A549 (cell line): ENCODE measurements around the gene GFRAL. TPM values are rescaled to one million over a fixed set of nuclear protein-coding genes. Genes with fewer than 3 reads are reported as not detected.
"Not testable (repeated sequence)": the region's sequence is repeated elsewhere in the genome, so short reads cannot be mapped to it uniquely, and the experiment has no call there.

Experiments used
- ATAC-seq, 2 experiments: fragments of 200-7000 bp in 1 of 2; fragments of >200 bp in 1 of 2; cut with Nextera tagmentation in 1 of 2; cut with Tn5 transposase in 1 of 2; 3 replicates each; pipeline versions ENCODE4 v1.8.0 to v1.9.1; 2018 to 2020; ENCODE audit warnings: mild to moderate bottlenecking in 1 of 2, moderate library complexity in 1 of 2
- CTCF ChIA-PET: fragments of 300-600 bp; sonication (Branson Sonifier 250); formaldehyde crosslinking; extraction: SDS; loops from one replicate; lab custom pipeline; 2021; ENCODE audit warnings: antibody characterized with exemption, inconsistent platforms; lab: Yijun Ruan, JAX
- POLR2A ChIA-PET: fragments of 350-600 bp; formaldehyde crosslinking; extraction: SDS; loops from one replicate; lab custom pipeline; 2021; ENCODE audit warnings: antibody characterized with exemption, inconsistent platforms; lab: Yijun Ruan, JAX
- DNase-seq, 2 experiments: peaks; one replicate each; pipeline versions ENCODE4 v3.0.0 to v3.0.0-alpha.2; 2011 to 2016; ENCODE audit warnings: low read depth in 1 of 2, low spot score in 1 of 2
- FAIRE-seq: peaks from 2 replicates; lab custom pipeline; 2011; peaks lifted over from hg19 to GRCh38; lab: Jason Lieb, UNC
- H3K27ac ChIP-seq, 2 experiments: fragments of >200 bp; sonication (Bioruptor Twin); formaldehyde crosslinking; 3 replicates each; pipeline ENCODE4 v1.5.1; 2016 to 2017
- H3K4me1 ChIP-seq: fragments of >200 bp; sonication (Bioruptor Twin); formaldehyde crosslinking; 3 replicates; pipeline ENCODE4 v1.6.1; 2016
- H3K4me2 ChIP-seq: fragments of >200 bp; sonication (Bioruptor Twin); formaldehyde crosslinking; 3 replicates; pipeline ENCODE4 v1.6.1; 2016
- H3K4me3 ChIP-seq: fragments of >200 bp; sonication (Bioruptor Twin); formaldehyde crosslinking; 3 replicates; pipeline ENCODE4 v1.5.1; 2016
- H3K9me3 ChIP-seq: fragments of >200 bp; sonication (Bioruptor Twin); formaldehyde crosslinking; 3 replicates; pipeline ENCODE4 v1.6.1; 2016
- ELK1 ChIP-seq: fragments of 150-350 bp; IDR thresholded peaks from 2 replicates; pipeline ENCODE4 v1.6.1; 2014; ENCODE audit warnings: low read depth, mild to moderate bottlenecking, low read length
- EP300 ChIP-seq, 2 experiments: fragments of >200 bp; sonication (Bioruptor Twin); formaldehyde crosslinking; IDR thresholded peaks; 2 replicates in 1 of 2; 3 replicates in 1 of 2; pipeline ENCODE4 v1.6.1; 2016 to 2017
- FOXS1 ChIP-seq: fragments of 250-450 bp; sonication (Bioruptor Pico); IDR thresholded peaks from 2 replicates; pipeline ENCODE4 v1.5.0; 2020; ENCODE audit warnings: mild to moderate bottlenecking, moderate library complexity
- GATA3 ChIP-seq: IDR thresholded peaks from 2 replicates; pipeline ENCODE4 v1.6.1; 2012; ENCODE audit warnings: borderline replicate concordance
- HDAC2 ChIP-seq: fragments of 200-600 bp; sonication (generic); IDR thresholded peaks from 2 replicates; pipeline ENCODE4 v1.6.1; 2016
- HOXA7 ChIP-seq: fragments of 250-450 bp; sonication (Bioruptor Pico); IDR thresholded peaks from 2 replicates; pipeline ENCODE4 v1.5.0; 2020; ENCODE audit warnings: mild to moderate bottlenecking, moderate library complexity
- JUN ChIP-seq, 2 experiments: fragments of >200 bp; sonication (Bioruptor Twin); formaldehyde crosslinking; IDR thresholded peaks; 2 replicates in 1 of 2; 3 replicates in 1 of 2; pipeline ENCODE4 v1.6.1; 2016 to 2017
- JUNB ChIP-seq: fragments of >200 bp; sonication (Bioruptor Twin); formaldehyde crosslinking; IDR thresholded peaks from 2 replicates; pipeline ENCODE4 v1.6.1; 2016
- KDM1A ChIP-seq: fragments of 200-600 bp; sonication (generic); IDR thresholded peaks from 2 replicates; pipeline ENCODE4 v1.6.1; 2016; ENCODE audit warnings: low read depth, mild to moderate bottlenecking
- KDM5A ChIP-seq: fragments of 200-600 bp; sonication (generic); IDR thresholded peaks from 2 replicates; pipeline ENCODE4 v1.6.1; 2016; ENCODE audit warnings: antibody characterized with exemption, mild to moderate bottlenecking
- MAFK ChIP-seq: fragments of 450-650 bp; IDR thresholded peaks from 2 replicates; pipeline ENCODE4 v1.6.1; 2014; ENCODE audit not compliant: partially characterized antibody
- MAX ChIP-seq: IDR thresholded peaks from 2 replicates; pipeline ENCODE4 v1.6.1; 2012
- NR3C1 ChIP-seq: fragments of >200 bp; sonication (Bioruptor Twin); formaldehyde crosslinking; IDR thresholded peaks from 3 replicates; pipeline ENCODE4 v1.6.1; 2017
- PHF8 ChIP-seq: fragments of 200-600 bp; sonication (generic); IDR thresholded peaks from 2 replicates; pipeline ENCODE4 v1.6.1; 2016; ENCODE audit warnings: low read depth, mild to moderate bottlenecking, antibody characterized with exemption, moderate library complexity, borderline replicate concordance
- POLR2A ChIP-seq: IDR thresholded peaks from 2 replicates; pipeline ENCODE4 v1.6.1; 2012; ENCODE audit warnings: mild to moderate bottlenecking, low read length
- RAD21 ChIP-seq, 2 experiments: fragments of >200 bp in 1 of 2; sonication (Bioruptor Twin) in 1 of 2; formaldehyde crosslinking in 1 of 2; IDR thresholded peaks in 1 of 2; conservative IDR thresholded peaks in 1 of 2; 2 replicates in 1 of 2; 3 replicates in 1 of 2; pipeline ENCODE4 v1.6.1; 2012 to 2018; ENCODE audit warnings: inconsistent platforms in 1 of 2
- RARB ChIP-seq: fragments of 250-450 bp; sonication (Bioruptor Pico); IDR thresholded peaks from 2 replicates; pipeline ENCODE4 v1.8.0; 2021; ENCODE audit warnings: mild to moderate bottlenecking, moderate library complexity
- SMC3 ChIP-seq: fragments of >200 bp; sonication (Bioruptor Twin); formaldehyde crosslinking; IDR thresholded peaks from 3 replicates; pipeline ENCODE4 v1.6.1; 2018; ENCODE audit warnings: inconsistent platforms
- SREBF2 ChIP-seq: fragments of 450-650 bp; IDR thresholded peaks from 2 replicates; pipeline ENCODE4 v1.6.1; 2014; ENCODE audit warnings: mild to moderate bottlenecking, moderate library complexity
- TFCP2L1 ChIP-seq: fragments of 250-450 bp; sonication (Bioruptor Pico); IDR thresholded peaks from 2 replicates; pipeline ENCODE4 v1.5.0; 2021; ENCODE audit warnings: mild to moderate bottlenecking
- TP53 ChIP-seq: fragments of 250-450 bp; sonication (Bioruptor Pico); IDR thresholded peaks from 2 replicates; pipeline ENCODE4 v1.5.0; 2021; ENCODE audit warnings: mild to moderate bottlenecking, moderate library complexity
- ZC3H11A ChIP-seq: fragments of 450-650 bp; IDR thresholded peaks from 2 replicates; pipeline ENCODE4 v1.6.1; 2014; ENCODE audit warnings: antibody characterized with exemption, mild to moderate bottlenecking
- ZNF302 ChIP-seq: fragments of 250-450 bp; sonication (Bioruptor Pico); IDR thresholded peaks from 2 replicates; pipeline ENCODE4 v1.9.0; 2021; ENCODE audit warnings: inconsistent platforms, mild to moderate bottlenecking, moderate library complexity
- ZSCAN20 ChIP-seq: fragments of 250-450 bp; sonication (Bioruptor Pico); IDR thresholded peaks from 2 replicates; pipeline ENCODE4 v1.8.0; 2022; ENCODE audit warnings: mild to moderate bottlenecking, moderate library complexity
- WGBS: methylation state at CpG from one replicate; pipeline ENCODE4 v1.1.6; 2017; ENCODE audit errors: missing lambda C conversion rate; 5-methylcytosine and 5-hydroxymethylcytosine counted together
- polyA plus RNA-seq, 4 experiments: library from polyadenylated mRNA; depleted of rRNA in 3 of 4; stranded (reverse); fragments of >200 nt; fragmentation: RNase III in 1 of 4; extraction: RNeasy Plus Mini Kit Qiagen cat#74134 plus additional on column Dnase treatment in 1 of 4; gene quantifications; 2 replicates in 3 of 4; 3 replicates in 1 of 4; pipeline ENCODE4 v1.2.3, GENCODE V29; 2011 to 2017
- TF ChIP-seq, protein P1 (sequence below): fragments of 450-650 bp; IDR thresholded peaks from 2 replicates; pipeline ENCODE4 v1.6.1; 2014; ENCODE audit warnings: antibody characterized with exemption
- TF ChIP-seq, protein P2 (sequence below): fragments of >200 bp; sonication (Bioruptor Twin); formaldehyde crosslinking; IDR thresholded peaks from 3 replicates; pipeline ENCODE4 v1.5.1; 2016

The GFRAL gene
- polyA plus RNA-seq, 2 of the 4 experiments (the other 2 are of a cell fraction), result not detected

- no peaks in the 10 kb centered on the region for H3K4me1 ChIP-seq
- no peak overlapping the region for H3K27ac ChIP-seq
- DNase-seq (no peak), ATAC-seq (no peak), FAIRE-seq (no peak)
- H3K9me3 ChIP-seq, result no peaks in the 10 kb centered on the region
- CTCF ChIA-PET, result no interaction called here
- 55% methylated on average over 6 of the region's 6 CpGs for WGBS
- POLR2A ChIA-PET, result no interaction called here
- no peak overlapping the region for H3K4me2 ChIP-seq
- TF ChIP-seq KDM5A, result no peak
- TF ChIP-seq TFCP2L1 (CRISPR knock-in tag), result no peak
- TF ChIP-seq PHF8, result no peak
- TF ChIP-seq RAD21 (conservative IDR thresholded peaks at IDR 0.05 in 1 of 2, IDR thresholded peaks at IDR 0.05 in 1 of 2), result no peak
- no peak for TF ChIP-seq EP300 (IDR thresholded peaks at IDR 0.05)
- no peak for TF ChIP-seq POLR2A
- no peak for TF ChIP-seq KDM1A
- no peak for TF ChIP-seq RARB (CRISPR knock-in tag)
- TF ChIP-seq ELK1, result no peak
- TF ChIP-seq JUNB, result no peak
- no peak for TF ChIP-seq JUN (IDR thresholded peaks at IDR 0.05)
- no peak for TF ChIP-seq GATA3
- no peak for TF ChIP-seq ZC3H11A
- TF ChIP-seq MAFK, result no peak
- H3K4me3 ChIP-seq, result no peak overlapping the region
Measured at GRCh38 chr6:55282115-55282514, 45.2 kb upstream of the GFRAL start.

DNA sequence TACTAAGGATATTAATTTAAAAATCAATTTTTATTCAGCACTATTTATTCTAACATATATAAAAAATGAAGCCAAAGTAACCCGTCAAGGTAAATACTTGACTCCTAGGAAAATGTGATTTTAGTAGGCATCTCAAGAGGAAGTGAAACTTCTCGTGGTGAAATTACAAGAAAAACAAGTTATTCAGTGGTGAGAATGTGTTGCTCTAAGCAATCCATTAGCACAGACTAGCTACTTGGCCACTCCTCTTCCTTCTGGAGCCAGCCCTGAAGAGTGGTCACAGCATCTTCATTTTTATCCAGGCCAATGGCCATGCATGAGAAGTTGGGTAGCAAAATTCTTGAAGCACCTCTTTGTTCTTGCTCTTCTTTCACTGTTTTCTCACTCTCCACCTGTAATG is 40.4 kb upstream of the GFRAL start:
- ATAC-seq (no peak), FAIRE-seq (no peak), DNase-seq (no peak)
- no peak for TF ChIP-seq SREBF2
- TF ChIP-seq FOXS1 (CRISPR knock-in tag), result no peak
- TF ChIP-seq SMC3, result no peak
- TF ChIP-seq NR3C1, result no peak
- TF ChIP-seq ZSCAN20 (CRISPR knock-in tag), result no peak
- POLR2A ChIA-PET, result interaction anchor here (0.5 kb wide), 1 partner anchor 1256 kb away, joined by 8 read pairs; no protein-coding TSS in a partner anchor
- H3K4me1 ChIP-seq, result no peaks in the 10 kb centered on the region
- WGBS, result 39% methylated on average over 2 of the region's 2 CpGs
- no peaks in the 10 kb centered on the region for H3K9me3 ChIP-seq
- no peak overlapping the region for H3K4me2 ChIP-seq
- H3K4me3 ChIP-seq, result no peak overlapping the region
- CTCF ChIA-PET, result interaction anchor here (0.6 to 2.1 kb wide), 2 partner anchors 10 to 1044 kb away, joined by 3 to 8 read pairs; no protein-coding TSS in a partner anchor
- no peak overlapping the region for H3K27ac ChIP-seq

DNA sequence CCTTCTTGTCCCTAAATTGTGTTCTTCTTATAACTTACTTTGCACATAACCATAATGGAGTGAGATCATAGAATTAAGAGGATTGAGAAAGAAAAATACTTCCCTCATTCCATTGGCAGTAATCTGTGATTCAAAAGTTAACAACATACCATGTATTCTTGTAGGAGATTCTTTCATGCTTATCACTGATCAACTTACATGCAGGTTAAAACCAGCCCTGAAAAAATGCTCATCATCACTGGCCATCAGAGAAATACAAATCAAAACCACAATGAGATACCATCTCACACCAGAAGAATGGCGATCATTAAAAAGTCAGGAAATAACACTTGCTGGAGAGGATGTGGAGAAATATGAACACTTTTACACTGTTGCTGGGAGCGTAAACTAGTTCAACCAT is 36.5 kb upstream of the GFRAL start:
- no peak overlapping the region for H3K4me3 ChIP-seq
- WGBS, result 73% methylated on average over 2 of the region's 2 CpGs
- no peaks in the 10 kb centered on the region for H3K9me3 ChIP-seq
- CTCF ChIA-PET, result no interaction called here
- no peak overlapping the region for H3K27ac ChIP-seq
- POLR2A ChIA-PET, result no interaction called here
- TF ChIP-seq FOXS1 (CRISPR knock-in tag), result no peak
- TF ChIP-seq ZC3H11A, result no peak
- no peak for TF ChIP-seq NR3C1
- no peak for TF ChIP-seq HDAC2
- no peak for TF ChIP-seq ZNF302 (CRISPR knock-in tag)
- TF ChIP-seq HOXA7, result no peak
- TF ChIP-seq RARB (CRISPR knock-in tag), result no peak
- DNase-seq (no peak), ATAC-seq (no peak), FAIRE-seq (no peak)
- H3K4me1 ChIP-seq, result no peaks in the 10 kb centered on the region
- no peak overlapping the region for H3K4me2 ChIP-seq

DNA sequence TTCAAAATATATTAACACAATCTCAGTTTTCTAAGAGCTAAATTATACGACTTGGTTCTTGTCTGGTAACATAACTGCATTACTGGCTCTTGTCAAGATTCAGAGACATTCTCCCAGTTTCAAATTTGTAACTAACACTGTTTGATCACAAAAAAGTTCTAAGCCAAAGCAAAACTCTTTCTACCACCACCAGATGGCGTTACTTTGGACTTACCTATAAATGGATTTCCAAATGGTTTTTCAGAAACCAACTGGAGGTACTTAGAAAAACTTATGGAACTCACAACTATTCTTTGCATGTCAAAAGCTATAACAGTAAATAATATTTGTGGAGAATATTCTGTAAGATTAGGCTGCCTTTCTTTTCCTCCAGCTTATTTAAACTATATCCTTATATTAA is 34.2 kb upstream of the GFRAL start:
- no peak for TF ChIP-seq MAX
- TF ChIP-seq, protein P1, sequence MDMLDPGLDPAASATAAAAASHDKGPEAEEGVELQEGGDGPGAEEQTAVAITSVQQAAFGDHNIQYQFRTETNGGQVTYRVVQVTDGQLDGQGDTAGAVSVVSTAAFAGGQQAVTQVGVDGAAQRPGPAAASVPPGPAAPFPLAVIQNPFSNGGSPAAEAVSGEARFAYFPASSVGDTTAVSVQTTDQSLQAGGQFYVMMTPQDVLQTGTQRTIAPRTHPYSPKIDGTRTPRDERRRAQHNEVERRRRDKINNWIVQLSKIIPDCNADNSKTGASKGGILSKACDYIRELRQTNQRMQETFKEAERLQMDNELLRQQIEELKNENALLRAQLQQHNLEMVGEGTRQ, result no peak
- TF ChIP-seq, protein P2, sequence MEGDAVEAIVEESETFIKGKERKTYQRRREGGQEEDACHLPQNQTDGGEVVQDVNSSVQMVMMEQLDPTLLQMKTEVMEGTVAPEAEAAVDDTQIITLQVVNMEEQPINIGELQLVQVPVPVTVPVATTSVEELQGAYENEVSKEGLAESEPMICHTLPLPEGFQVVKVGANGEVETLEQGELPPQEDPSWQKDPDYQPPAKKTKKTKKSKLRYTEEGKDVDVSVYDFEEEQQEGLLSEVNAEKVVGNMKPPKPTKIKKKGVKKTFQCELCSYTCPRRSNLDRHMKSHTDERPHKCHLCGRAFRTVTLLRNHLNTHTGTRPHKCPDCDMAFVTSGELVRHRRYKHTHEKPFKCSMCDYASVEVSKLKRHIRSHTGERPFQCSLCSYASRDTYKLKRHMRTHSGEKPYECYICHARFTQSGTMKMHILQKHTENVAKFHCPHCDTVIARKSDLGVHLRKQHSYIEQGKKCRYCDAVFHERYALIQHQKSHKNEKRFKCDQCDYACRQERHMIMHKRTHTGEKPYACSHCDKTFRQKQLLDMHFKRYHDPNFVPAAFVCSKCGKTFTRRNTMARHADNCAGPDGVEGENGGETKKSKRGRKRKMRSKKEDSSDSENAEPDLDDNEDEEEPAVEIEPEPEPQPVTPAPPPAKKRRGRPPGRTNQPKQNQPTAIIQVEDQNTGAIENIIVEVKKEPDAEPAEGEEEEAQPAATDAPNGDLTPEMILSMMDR, result 0 out of 3 replicates have a peak, but pooled peaks have one; percentile 15
- no peak for TF ChIP-seq KDM1A
- TF ChIP-seq TP53 (CRISPR knock-in tag), result no peak
- H3K4me2 ChIP-seq, result no peak overlapping the region
- WGBS, result 3% methylated on average over 2 of the region's 2 CpGs
- ATAC-seq, result no peak
- H3K4me1 ChIP-seq, result no peaks in the 10 kb centered on the region
- no peak overlapping the region for H3K4me3 ChIP-seq
- FAIRE-seq, result no peak
- POLR2A ChIA-PET, result no interaction called here
- DNase-seq, result peak in 1 of 2 experiments; percentile 17
- no peaks in the 10 kb centered on the region for H3K9me3 ChIP-seq
- no peak overlapping the region for H3K27ac ChIP-seq
- CTCF ChIA-PET, result interaction anchor here (1.0 to 1.7 kb wide), 2 partner anchors 12 to 27 kb away, joined by 3 to 6 read pairs; no protein-coding TSS in a partner anchor

- H3K4me2 ChIP-seq, ATAC-seq, H3K27ac ChIP-seq, H3K4me1 ChIP-seq, POLR2A ChIA-PET, DNase-seq, H3K9me3 ChIP-seq, H3K4me3 ChIP-seq, FAIRE-seq, CTCF ChIA-PET: not testable (repeated sequence)
- 20% methylated on average over 3 of the region's 3 CpGs for WGBS
Measured at GRCh38 chr6:55297214-55297613, 30.1 kb upstream of the GFRAL start.
